Fibroblast of peridontal ligament (primary cell): ENCODE measurements around the gene RIC8A.
A peak's percentile ranks its signal among the peaks of the same experiment; 100 is the strongest.

Experiments used
- DNase-seq: peaks from one replicate; pipeline ENCODE4 v3.0.0-alpha.2; 2010; ENCODE audit errors: extremely low read depth

RIC8A gene

GRCh38 chr11:241634-242033, 34.1 kb downstream of the RIC8A start:
- no peak for DNase-seq

GRCh38 chr11:244376-244775, 36.9 kb downstream of the RIC8A start:
- no peak for DNase-seq

GRCh38 chr11:249062-249461, 41.6 kb downstream of the RIC8A start:
- DNase-seq, result no peak

DNA sequence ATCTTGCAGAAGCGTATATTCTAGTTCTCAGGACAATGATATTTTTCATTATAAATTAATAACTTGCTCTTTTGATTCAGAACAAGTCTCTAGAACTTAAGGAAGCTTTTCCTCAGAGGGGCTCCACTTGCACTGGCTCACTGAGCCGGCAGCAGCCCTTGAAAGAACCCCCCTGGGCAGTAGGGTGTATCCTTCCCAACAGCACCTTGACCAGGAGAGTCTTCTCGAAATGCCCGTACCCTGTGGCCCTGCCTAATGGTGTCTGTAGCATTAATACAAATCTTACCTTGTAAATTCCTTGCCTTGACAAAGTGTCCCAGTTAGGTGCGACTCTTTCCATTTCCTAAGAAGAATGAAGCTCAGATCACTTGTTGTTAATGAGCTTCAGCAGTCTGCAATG, 42.8 kb downstream of the RIC8A start:
- DNase-seq, result no peak

DNA sequence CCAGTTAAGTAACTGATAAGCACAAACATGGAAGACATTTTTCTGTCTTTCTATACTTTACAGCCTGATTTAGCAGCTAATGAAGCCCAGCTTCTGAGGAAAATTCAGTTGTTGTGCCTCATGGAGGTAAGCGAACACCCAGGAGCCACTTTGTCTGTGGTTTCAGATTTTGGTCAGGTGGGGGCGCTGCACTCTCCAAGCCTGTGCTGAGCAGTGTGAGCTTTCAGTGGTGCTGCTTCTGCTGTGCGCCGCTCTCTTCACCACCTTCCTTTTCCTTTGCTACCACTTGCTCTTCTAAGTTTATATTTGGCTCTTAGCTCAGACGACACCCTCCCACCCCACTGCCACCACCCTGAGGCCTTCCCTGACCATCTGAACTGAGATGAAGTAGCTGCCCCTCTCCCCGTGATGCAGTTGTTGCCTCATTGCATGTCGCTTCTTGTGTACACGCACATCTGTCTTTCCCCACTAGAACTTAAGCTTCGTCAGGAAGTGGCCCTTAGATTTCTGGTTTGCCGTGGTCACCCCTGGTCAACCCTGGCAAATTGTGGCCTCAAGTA, 43.3 kb downstream of the RIC8A start:
- peak; percentile 59 for DNase-seq

DNA sequence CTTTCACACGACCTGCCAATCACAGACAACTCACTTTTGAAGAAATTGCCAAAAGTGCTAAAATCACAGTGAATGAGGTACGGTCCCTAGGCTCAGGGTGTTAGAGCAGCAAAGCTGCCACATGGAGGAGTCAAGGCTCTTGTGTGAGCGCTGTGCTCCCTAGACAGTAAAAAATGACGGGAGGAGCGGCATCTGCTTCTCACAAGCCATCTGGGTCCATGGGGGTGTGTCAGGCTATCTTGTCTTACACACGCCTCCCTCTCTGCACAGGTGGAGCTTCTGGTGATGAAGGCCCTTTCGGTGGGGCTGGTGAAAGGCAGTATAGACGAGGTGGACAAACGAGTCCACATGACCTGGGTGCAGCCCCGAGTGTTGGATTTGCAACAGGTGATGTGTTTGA, 44.0 kb downstream of the RIC8A start:
- DNase-seq, result no peak

DNA sequence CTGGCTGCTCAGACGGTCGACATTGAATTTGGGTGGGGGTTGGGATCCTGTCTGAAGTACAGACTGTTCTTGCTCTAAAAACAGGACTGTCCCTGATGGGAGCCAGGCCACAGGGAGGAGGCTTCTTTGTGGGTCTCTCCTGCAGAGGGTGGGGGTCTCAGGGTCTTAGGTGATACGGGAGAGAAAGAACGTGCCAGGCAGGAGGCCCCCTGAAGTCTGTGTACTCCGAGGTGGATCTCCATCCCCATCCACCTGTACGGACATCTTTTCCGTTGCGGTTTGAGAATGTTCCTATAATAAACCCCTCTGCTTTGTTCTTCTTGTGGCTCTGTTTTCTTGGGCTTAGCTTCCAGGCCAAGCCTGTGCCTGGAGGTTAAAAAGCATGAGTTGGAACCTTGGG, 45.2 kb downstream of the RIC8A start:
- no peak for DNase-seq

- DNase-seq, result no peak
Observed at GRCh38 chr11:253160-253885, 45.8 kb downstream of the RIC8A start.

GRCh38 chr11:253886-254270, 46.4 kb downstream of the RIC8A start:
- DNase-seq, result no peak

DNA sequence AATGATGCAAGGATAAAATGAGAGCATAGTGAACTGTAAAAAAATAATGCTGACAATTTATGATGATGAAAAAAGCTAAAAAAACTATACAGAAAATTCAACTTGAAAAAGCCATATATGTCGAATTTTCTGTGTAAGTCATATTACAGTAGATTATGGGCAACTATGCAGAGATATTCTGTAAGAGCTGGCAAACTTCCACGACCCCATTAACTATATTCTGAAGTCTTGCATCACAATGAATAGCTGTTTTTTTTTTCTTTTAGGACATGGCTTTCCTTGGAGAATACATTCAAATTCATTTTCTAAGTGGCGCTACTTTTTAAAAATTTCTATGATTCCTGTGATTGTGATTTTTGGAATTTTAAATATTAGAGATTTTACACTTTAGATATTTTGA, 47.7 kb downstream of the RIC8A start:
- peak; percentile 34 for DNase-seq

DNA sequence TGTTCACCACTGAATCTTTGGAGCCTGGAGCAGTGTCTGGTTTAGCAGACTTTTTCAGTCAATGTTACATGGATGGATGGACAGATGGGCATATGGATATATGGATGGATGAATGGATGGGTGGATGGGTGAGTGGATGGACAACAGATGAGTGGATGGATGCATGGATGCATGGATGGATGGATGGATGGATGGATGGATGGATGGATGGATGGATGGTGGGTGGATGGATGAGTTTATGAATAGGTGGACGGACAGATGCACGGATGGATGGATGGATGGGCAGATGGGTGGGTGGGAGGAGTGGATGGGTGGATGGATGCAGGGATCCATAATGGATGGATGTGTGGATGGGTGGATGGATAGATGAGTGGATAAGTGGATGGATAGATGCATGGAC, 48.3 kb downstream of the RIC8A start:
- no peak for DNase-seq

DNA sequence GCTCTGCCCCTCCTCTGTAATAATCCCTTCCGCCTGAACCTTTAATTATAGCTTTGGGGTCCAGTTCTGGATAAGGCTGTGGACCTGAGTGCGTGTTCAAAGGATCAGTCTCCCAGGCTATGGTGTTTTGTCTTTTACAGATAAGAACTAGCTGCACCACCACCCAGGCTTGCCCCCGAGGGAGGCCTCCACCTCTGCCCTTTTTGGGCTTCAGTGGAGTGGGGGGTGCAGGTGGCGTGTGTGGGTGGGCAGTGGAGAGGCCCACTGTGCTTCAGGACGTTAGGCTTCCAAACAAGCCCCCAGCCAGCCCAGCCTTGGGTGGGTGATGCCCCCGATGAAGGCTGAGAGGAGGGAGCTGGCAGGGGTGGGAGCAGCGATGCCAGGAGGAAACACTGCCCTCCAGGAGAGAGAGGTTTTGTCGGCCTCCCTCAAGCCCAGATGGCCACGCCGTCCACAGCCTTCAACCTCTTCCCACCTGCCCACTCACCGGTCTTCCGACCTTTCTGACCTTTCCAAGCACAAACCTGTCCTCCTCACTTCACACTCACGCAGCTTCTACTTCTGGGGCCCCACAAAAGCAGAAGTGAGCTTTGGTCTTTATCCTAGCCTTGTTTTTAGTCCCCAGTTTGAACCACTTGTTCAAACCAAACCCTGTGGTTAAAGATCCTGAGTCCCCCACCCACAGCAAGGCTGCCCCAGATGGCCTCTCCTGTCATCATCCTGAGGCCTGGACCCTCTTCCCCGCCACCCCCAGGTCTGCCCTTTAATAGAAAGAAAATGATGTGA, 49.6 kb downstream of the RIC8A start:
- no peak for DNase-seq

DNA sequence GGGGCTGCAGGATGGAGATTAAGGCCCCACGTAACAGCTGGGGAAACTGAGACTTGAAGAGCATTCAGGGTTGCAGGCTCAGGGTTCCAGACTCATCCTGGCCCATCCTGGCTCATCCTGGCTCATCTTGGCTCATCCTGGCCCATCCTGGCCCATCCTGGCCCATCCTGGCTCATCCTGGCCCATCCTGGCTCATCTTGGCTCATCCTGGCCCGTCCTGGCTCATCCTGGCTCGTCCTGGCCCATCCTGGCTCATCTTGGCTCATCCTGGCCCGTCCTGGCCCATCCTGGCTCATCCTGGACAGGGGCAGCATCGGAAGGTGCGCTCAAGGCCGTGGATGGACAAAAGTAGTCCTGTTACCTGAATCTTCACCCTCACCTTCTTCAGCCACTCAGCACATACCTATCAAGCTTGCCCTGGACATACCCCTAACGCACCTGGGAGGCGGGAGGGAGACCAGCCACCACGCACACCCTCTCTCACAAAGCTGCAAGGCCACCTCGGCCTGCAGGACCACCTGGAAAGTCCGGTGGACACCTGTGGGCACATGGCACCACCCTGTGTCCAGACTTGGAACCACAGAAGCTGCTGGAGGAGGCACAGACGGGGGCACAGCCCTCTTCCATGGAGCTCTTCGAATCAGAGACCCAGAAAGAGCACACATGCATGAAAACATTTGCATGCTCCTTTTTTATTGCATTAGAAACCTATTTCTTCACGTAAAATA, 50.4 kb downstream of the RIC8A start:
- DNase-seq, result no peak

- DNase-seq, result no peak
Observed at GRCh38 chr11:259413-259812, 51.9 kb downstream of the RIC8A start.

- DNase-seq, result no peak
Observed at GRCh38 chr11:261624-262023, 54.1 kb downstream of the RIC8A start.
